Astrocyte of the spinal cord (primary cell): ENCODE data around the gene KRTAP12-4.
"Not testable (repeated sequence)": the region's sequence is repeated elsewhere in the genome, so short reads cannot be mapped to it uniquely, and the experiment has no call there.

Experiments used
- DNase-seq: peaks from one replicate; pipeline ENCODE4 v3.0.0; 2011; ENCODE audit warnings: low read depth, low spot score
- H3K4me3 ChIP-seq: 2 replicates; pipeline ENCODE4 v1.5.1; 2011; ENCODE audit warnings: low read depth, mild to moderate bottlenecking, low read length, moderate library complexity
- in situ Hi-C: cut with HindIII; loops from 2 replicates; pipeline ENCODE4 v1.10.0; 2017; ENCODE audit warnings: low sequenced_read_pairs
- TF ChIP-seq, protein P1 (sequence below): IDR thresholded peaks from 2 replicates; pipeline ENCODE4 v1.5.1; 2012; ENCODE audit warnings: low read depth, mild to moderate bottlenecking, low read length, inconsistent platforms

Gene KRTAP12-4

DNA sequence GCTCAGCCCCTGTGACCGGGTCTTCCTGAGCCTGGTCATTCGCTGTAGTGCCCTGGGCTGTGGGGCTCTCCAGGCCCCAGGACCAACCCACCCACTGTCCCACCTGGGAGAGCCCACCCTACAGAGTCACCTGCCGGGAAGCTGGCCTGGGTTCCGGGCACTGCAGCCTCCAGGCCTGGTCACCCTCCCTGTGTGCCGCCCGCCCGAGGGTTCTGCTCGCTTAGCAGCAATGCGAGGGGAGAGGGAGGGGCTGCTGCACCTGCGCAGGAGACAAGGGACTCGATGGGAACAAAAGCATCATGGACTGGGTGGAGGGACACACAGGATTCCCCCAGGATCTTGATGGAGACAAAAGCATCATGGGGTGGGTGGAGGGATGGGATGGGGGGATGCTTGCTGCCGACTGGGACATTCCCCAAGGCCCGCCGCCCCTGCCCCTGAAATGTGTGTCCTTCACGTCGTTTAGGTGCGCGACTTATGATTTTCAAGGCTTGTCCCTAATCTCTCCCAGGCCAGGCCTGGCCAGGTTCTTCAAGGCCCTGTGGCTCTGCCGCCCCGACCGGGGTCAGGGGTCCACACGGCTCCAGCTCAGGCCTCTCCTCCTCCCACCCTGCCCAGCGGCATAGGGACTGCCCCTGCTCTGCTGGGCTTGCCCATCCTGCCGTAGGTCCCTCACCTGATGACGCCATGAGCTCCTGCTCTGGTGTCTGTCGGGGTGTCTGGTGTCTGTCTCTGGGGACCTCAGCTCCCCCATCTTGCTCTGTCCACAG lies 40.9 kb downstream of the KRTAP12-4 start:
- in situ Hi-C loops = no loop called here
- no peak for DNase-seq
- H3K4me3 ChIP-seq = no peak overlapping the region
- TF ChIP-seq, protein P1, sequence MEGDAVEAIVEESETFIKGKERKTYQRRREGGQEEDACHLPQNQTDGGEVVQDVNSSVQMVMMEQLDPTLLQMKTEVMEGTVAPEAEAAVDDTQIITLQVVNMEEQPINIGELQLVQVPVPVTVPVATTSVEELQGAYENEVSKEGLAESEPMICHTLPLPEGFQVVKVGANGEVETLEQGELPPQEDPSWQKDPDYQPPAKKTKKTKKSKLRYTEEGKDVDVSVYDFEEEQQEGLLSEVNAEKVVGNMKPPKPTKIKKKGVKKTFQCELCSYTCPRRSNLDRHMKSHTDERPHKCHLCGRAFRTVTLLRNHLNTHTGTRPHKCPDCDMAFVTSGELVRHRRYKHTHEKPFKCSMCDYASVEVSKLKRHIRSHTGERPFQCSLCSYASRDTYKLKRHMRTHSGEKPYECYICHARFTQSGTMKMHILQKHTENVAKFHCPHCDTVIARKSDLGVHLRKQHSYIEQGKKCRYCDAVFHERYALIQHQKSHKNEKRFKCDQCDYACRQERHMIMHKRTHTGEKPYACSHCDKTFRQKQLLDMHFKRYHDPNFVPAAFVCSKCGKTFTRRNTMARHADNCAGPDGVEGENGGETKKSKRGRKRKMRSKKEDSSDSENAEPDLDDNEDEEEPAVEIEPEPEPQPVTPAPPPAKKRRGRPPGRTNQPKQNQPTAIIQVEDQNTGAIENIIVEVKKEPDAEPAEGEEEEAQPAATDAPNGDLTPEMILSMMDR = no peak

DNA sequence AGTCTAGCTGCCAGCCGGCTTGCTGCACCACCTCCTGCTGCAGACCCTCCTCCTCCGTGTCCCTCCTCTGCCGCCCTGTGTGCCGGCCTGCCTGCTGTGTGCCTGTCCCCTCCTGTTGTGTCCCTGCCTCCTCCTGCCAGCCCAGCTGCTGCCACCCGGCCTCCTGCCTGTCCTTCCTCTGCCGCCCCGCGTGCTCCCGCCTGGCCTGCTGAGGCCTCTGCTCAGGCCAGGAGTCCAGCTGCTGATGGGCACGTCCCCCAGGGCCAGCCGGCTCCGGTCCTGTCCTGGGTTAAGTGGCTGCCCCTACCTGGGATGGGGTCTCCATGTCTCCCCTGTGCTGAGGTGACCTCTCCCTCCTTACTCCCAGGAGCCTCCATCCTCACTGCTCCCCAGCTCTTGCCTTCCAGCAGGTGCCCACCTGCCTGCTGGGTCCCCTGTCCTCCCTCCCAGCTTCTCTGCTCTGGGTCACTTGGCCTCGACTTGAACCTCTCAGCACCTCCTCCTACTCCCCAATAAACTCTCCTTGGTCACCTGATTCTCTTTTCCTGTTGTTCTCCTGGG lies 41.7 kb downstream of the KRTAP12-4 start:
- in situ Hi-C loops = no loop called here
- TF ChIP-seq, protein P1 = no peak
- H3K4me3 ChIP-seq = no peak overlapping the region
- DNase-seq = no peak

- H3K4me3 ChIP-seq = no peak within 1 kb of the TSS
- DNase-seq = no peak
- in situ Hi-C loops = no loop called here
- TF ChIP-seq, protein P1 = no peak
These were observed 42.4 kb downstream of the KRTAP12-4 start, which contains the start of gene KRTAP10-8 for GRCh38 chr21:44612029-44612486. KRTAP10-8 (plus strand) TSS chr21:44612079; CDS start chr21:44612101, 22 bp downstream.

GRCh38 chr21:44611551-44611950 lies 42.9 kb downstream of the KRTAP12-4 start:
- in situ Hi-C loops = no loop called here
- no peak for DNase-seq
- TF ChIP-seq, protein P1 = no peak
- H3K4me3 ChIP-seq = no peak overlapping the region

DNA sequence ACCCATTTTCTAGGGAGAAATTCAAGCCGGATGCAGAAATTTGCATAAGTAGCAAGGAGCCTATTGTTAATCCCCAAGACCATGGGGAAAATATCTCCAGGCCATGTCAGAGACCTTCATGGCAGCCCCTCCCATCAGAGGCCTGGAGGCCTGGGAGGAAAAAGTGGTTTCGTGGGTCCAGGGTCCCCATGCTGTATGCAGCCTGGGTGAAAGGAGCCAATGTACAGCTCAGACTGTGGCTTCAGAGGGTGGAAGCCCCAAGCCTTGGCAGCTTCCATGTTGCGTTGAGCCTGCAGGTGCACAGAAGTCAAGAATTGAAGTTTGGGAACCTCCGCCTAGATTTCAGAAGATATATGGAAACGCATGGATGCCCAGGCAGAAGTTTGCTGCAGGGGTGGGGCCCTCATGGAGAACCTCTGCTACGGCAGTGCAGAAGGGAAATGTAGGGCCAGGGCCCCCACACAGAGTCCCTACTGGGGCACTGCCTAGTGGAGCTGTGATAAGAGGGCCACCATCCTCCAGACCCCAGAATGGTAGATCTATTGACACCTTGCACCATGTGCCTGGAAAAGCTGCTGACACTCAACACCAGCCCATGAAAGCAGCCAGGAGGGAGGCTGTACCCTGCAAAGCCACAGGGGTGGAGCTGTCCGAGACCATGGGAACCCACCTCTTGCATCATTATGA lies 44.2 kb downstream of the KRTAP12-4 start:
- in situ Hi-C loops, DNase-seq, H3K4me3 ChIP-seq: not testable (repeated sequence)

- in situ Hi-C loops = no loop called here
- no peak for DNase-seq
- TF ChIP-seq, protein P1 = no peak
- H3K4me3 ChIP-seq = no peak overlapping the region
These were observed 45.3 kb downstream of the KRTAP12-4 start for GRCh38 chr21:44609193-44609592.

DNA sequence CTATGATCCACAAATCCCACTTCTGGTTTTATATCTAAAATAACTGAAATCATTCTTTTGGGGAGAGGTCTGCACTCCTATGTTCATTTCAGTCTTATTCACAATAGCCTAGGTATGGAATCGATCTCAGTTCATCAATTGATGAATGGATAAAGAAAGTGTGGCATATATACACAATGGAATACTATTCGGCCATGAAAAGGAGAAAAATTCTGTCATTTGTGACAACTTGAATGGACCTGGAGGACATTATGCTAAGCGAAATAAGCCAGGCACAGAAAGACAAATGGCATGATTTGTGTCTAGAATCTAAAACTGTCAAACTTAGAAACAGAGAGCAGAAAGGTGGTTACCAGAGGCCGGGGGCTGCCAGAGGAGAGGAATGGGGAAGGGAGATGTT lies 48.0 kb downstream of the KRTAP12-4 start:
- TF ChIP-seq, protein P1 = no peak
- no peak for DNase-seq
- in situ Hi-C loops = no loop called here
- no peak overlapping the region for H3K4me3 ChIP-seq
